Measurements from ENCODE around the gene CERS6. TPM values are rescaled to one million over a fixed set of nuclear protein-coding genes. Genes with fewer than 3 reads are reported as not detected.

Gene CERS6
- total and polyA plus RNA-seq, 2 donors from 2014 or later = 9.4 to 18.8 TPM

DNA sequence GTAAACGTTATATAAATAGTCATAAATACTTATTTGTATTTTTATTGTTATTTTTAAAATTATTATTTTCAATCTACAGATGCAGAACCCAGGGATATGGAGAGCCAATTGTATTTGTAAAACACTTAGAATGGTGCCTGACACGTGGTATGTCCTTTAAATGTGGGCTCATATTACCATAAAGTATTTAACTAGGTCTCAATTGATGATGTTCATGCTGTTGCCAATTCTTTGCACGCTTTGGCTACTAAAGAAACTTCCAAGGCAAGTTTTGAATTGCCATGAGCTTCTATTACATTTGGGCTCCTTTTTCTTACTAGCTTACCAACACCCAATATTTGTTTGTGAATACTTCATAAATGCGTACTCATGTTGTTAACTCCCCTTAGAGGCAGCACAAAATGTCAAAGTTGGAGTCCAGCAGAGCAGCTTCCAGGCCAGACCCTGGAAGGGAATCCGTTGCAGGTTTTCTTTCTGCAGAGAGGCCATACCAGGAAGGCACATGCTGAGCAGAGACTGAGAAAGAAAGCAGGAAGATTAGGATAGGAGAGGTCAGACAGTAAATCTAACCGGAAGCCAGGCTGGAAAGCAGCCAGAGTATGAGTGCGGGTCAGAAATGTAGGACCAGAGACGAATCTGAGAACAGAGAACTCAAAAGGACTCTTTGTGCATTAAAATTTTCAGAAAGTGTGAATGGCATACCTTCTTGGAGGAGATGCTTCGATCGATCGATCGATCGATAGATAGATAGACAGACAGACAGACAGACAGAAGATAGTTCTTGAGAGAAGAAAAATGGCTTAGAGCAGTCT is 342.2 kb downstream of the CERS6 start:
- intact Hi-C loops (cut with DNase I) = no loop called here
- DNase-seq = peak in 2 of 5 donors; percentile 19 to 63
- Histone ChIP-seq H3K9me3 (ENCODE audit: control insufficient read depth in 2 of 3, insufficient read depth in 1 of 3, low read length in 3 of 3) (no peaks in the 10 kb centered on the region), H3K27me3 (ENCODE audit: control insufficient read depth, insufficient read depth, low read length) (no peaks in the 10 kb centered on the region), H3K36me3 (ENCODE audit: control insufficient read depth in 2 of 3, insufficient read depth in 3 of 3, low read length in 3 of 3) (no peaks in the 10 kb centered on the region), H3K4me3 (ENCODE audit: low read length in 3 of 3) (no peak overlapping the region), H3K9ac (ENCODE audit: low read length in 3 of 3) (no peak overlapping the region), H3K27ac (ENCODE audit: low read depth in 2 of 2, low read length in 2 of 2) (peak overlapping the region in 1 of 2 donors; percentile 8), H3K4me1 (ENCODE audit: control insufficient read depth in 2 of 3, insufficient read depth in 2 of 3, low read depth in 1 of 3, low read length in 3 of 3) (peaks cover 0 to 16% (median 10%) of the 10 kb centered on the region in 3 donors)
- no peak for FAIRE-seq
- TF ChIP-seq, protein P1, sequence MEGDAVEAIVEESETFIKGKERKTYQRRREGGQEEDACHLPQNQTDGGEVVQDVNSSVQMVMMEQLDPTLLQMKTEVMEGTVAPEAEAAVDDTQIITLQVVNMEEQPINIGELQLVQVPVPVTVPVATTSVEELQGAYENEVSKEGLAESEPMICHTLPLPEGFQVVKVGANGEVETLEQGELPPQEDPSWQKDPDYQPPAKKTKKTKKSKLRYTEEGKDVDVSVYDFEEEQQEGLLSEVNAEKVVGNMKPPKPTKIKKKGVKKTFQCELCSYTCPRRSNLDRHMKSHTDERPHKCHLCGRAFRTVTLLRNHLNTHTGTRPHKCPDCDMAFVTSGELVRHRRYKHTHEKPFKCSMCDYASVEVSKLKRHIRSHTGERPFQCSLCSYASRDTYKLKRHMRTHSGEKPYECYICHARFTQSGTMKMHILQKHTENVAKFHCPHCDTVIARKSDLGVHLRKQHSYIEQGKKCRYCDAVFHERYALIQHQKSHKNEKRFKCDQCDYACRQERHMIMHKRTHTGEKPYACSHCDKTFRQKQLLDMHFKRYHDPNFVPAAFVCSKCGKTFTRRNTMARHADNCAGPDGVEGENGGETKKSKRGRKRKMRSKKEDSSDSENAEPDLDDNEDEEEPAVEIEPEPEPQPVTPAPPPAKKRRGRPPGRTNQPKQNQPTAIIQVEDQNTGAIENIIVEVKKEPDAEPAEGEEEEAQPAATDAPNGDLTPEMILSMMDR (IDR thresholded peaks at IDR 0.05; ENCODE audit: borderline replicate concordance, extremely low read depth, insufficient read depth) = no peak

DNA sequence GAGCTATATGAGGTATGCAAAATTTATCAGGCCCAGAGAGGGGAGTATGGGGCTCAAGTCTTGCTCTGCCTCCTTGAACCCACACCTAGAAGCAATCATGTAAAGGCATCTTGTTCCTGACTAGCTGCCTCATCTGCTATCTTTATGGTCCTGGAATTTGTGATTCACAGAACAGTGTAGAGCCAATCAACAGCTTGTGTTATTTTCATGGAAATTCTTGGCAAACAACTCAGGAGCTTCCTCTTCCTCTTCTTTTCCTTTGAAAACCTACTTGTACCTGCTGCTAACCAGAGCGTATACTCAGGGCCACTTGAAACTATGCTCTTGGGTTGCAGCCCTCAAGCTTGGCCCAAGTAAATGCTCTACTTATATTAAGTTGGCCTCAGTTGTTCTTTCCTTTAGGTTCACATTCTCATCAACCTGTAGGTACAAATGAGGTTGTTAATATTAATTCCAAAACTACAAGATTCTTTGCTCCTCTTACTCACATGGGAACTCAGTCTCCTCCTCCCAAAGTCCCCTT is 342.9 kb downstream of the CERS6 start:
- Histone ChIP-seq H3K4me3 (ENCODE audit: low read length in 3 of 3) (no peak overlapping the region), H3K27me3 (ENCODE audit: control insufficient read depth, insufficient read depth, low read length) (no peaks in the 10 kb centered on the region), H3K9ac (ENCODE audit: low read length in 3 of 3) (no peak overlapping the region), H3K9me3 (ENCODE audit: control insufficient read depth in 2 of 3, insufficient read depth in 1 of 3, low read length in 3 of 3) (no peaks in the 10 kb centered on the region), H3K4me1 (ENCODE audit: control insufficient read depth in 2 of 3, insufficient read depth in 2 of 3, low read depth in 1 of 3, low read length in 3 of 3) (peaks cover 0 to 16% (median 10%) of the 10 kb centered on the region in 3 donors), H3K36me3 (ENCODE audit: control insufficient read depth in 2 of 3, insufficient read depth in 3 of 3, low read length in 3 of 3) (no peaks in the 10 kb centered on the region), H3K27ac (ENCODE audit: low read depth in 2 of 2, low read length in 2 of 2) (no peak overlapping the region)
- no peak for DNase-seq
- FAIRE-seq = no peak
- TF ChIP-seq, protein P1 (IDR thresholded peaks at IDR 0.05; ENCODE audit: borderline replicate concordance, extremely low read depth, insufficient read depth) = no peak
- intact Hi-C loops (cut with DNase I) = no loop called here

DNA sequence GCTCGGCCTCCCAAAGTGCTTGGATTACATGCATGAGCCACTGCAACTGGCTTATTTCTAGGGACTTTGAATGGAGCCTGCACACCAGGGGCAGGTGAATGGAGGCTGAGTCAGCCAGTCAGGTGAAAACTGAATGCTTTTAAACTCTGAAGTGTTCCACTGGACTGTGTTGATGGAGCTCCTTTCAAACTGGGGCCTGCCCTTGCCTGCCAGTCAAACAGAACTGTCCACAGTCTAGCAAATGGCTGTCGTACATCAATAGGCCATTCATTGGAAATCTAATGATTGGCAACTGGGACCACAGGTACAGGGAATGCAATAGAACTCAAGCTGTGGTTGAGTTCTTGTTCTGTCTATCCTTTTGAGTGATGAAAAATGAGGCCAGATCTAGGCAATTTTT is 345.4 kb downstream of the CERS6 start:
- Histone ChIP-seq H3K27ac (ENCODE audit: low read depth in 2 of 2, low read length in 2 of 2) (peak overlapping the region; percentile 6 to 79), H3K4me1 (ENCODE audit: control insufficient read depth in 2 of 3, insufficient read depth in 2 of 3, low read depth in 1 of 3, low read length in 3 of 3) (peaks cover 0 to 9% (median 7%) of the 10 kb centered on the region in 3 donors), H3K27me3 (ENCODE audit: control insufficient read depth, insufficient read depth, low read length) (no peaks in the 10 kb centered on the region), H3K36me3 (ENCODE audit: control insufficient read depth in 2 of 3, insufficient read depth in 3 of 3, low read length in 3 of 3) (no peaks in the 10 kb centered on the region), H3K9ac (ENCODE audit: low read length in 3 of 3) (peak overlapping the region in 1 of 3 donors; percentile 57), H3K4me3 (ENCODE audit: low read length in 3 of 3) (no peak overlapping the region), H3K9me3 (ENCODE audit: control insufficient read depth in 2 of 3, insufficient read depth in 1 of 3, low read length in 3 of 3) (no peaks in the 10 kb centered on the region)
- intact Hi-C loops (cut with DNase I) = no loop called here
- FAIRE-seq (no peak), DNase-seq (no peak)
- TF ChIP-seq, protein P1 (IDR thresholded peaks at IDR 0.05; ENCODE audit: borderline replicate concordance, extremely low read depth, insufficient read depth) = no peak

Data from kidney (tissue), 14 donors.